RKO (cell line): ENCODE data around the gene SLC25A5.
"Not testable (repeated sequence)": the region's sequence is repeated elsewhere in the genome, so short reads cannot be mapped to it uniquely, and the experiment has no call there.

Experiments
- DNase-seq: peaks from one replicate; pipeline ENCODE4 v3.0.0-alpha.2; 2016; ENCODE audit warnings: low spot score

The SLC25A5 gene

GRCh38 chrX:119467842-119468550 is at the start of gene SLC25A5:
Gene SLC25A5 (plus strand): TSS chrX:119468444. CDS start chrX:119468516, 72 bp downstream.
- DNase-seq = peak; percentile 87

DNA sequence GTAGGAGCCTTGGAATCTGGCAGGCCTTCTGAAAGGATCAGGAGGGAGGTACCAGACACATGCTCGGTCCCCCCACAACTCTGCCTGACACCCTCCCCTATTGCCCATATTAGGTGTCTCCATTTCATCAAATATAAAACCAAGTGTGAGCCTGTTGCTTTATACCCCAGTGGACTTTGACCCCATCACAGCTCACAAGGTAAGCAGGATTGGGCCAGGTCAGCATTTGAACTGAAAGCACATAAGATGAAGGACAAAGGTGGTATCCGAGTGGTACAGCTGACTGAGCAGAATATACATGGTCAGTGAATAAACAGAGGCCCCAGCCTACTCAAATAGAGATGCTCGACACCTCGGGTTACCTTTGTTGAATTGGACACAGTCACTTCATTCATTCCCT is 49.1 kb upstream of the SLC25A5 start:
- no peak for DNase-seq

GRCh38 chrX:119419898-119420297 is 48.3 kb upstream of the SLC25A5 start:
- no peak for DNase-seq

- DNase-seq = no peak
These were observed 47.1 kb upstream of the SLC25A5 start for GRCh38 chrX:119421016-119421705.

DNA sequence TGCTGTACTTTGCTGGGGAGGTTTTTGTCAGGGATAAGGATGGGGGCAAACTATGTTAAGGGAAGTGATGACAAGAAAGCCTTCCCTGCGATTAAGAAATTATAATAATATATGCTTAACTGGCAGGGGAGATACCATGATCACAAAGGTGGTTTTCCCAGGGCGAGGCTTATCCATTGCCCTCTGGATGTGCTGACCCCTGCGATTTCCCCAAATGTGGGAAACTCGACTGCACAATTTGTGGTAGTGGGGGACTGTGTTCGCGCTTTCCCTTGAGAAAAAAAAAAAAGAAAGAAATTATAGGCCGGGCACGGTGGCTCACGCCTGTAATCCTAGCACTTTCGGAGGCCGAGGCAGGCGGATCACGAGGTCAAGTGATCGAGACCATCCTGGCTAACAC is 44.6 kb upstream of the SLC25A5 start:
- DNase-seq = no peak

- DNase-seq = no peak
These were observed 43.2 kb upstream of the SLC25A5 start for GRCh38 chrX:119424999-119425398.

GRCh38 chrX:119427024-119427794 is 41.0 kb upstream of the SLC25A5 start:
- no peak for DNase-seq

- DNase-seq = no peak
These were observed 40.5 kb upstream of the SLC25A5 start for GRCh38 chrX:119427795-119428185.

DNA sequence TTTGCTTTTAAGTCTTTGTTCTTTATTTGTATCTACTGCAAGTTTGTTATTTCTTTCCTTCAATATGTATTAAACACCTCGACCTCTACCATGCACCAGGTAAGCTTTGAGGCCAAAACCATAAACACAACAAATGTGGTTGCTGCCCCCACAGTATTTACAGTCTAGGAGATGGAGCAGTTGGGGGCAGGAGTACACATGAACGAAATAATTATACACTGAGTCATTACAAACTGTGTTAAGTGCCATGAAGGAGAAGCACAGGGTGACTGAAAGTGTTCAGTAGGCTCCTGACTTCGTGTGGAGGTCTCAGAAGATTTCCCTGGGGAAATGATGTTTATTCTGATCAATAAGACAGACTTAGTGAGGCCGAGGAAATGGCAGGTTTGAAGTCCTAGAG is 38.8 kb upstream of the SLC25A5 start:
- DNase-seq = no peak

GRCh38 chrX:119441295-119441694 is 26.9 kb upstream of the SLC25A5 start:
- not testable (repeated sequence) for DNase-seq

- DNase-seq = no peak
These were observed 26.0 kb upstream of the SLC25A5 start for GRCh38 chrX:119442286-119442685.

DNA sequence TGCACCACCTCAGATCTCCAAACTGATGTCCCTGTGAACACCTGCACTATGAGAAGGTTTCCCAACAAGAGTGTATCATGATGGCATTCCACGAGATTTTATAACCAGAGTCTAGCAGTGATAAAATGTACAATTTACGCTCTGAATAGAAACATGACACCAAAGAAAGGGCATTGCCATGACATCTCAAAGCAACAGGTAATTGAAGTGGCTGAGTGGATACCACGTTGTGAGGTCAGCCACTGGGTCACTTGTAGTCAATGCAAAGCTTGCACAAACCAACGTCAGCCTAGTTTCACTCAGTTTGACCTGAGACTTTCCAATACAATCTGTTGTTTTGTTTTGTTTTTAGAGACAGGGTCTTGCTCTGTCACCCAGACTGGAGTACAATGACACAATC is 15.0 kb upstream of the SLC25A5 start:
- no peak for DNase-seq

- peak; percentile 76 for DNase-seq
These were observed 13.0 kb upstream of the SLC25A5 start for GRCh38 chrX:119455264-119455663.

GRCh38 chrX:119459181-119459580 is 9.1 kb upstream of the SLC25A5 start:
- no peak for DNase-seq

DNA sequence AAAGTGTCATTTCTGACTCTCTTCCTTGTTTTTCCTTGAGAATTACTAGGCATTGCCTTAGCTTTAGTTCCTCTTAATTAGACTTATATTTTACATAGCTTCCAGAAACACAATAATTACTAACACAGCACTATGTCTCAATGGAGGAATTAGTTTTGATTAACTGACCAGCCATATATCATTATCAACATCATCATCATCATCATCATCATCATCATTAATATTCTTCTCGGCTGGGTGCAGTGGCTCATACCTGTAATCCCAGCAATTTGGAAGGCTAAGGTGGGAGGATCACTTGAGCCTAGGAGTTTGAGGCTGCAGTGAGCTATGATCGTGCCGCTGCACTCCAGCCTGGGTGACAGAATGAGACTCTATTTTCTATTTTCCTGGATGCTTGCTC is 2.7 kb upstream of the SLC25A5 start:
- DNase-seq = no peak

- DNase-seq = no peak
These were observed 1.3 kb upstream of the SLC25A5 start for GRCh38 chrX:119466970-119467369.

DNA sequence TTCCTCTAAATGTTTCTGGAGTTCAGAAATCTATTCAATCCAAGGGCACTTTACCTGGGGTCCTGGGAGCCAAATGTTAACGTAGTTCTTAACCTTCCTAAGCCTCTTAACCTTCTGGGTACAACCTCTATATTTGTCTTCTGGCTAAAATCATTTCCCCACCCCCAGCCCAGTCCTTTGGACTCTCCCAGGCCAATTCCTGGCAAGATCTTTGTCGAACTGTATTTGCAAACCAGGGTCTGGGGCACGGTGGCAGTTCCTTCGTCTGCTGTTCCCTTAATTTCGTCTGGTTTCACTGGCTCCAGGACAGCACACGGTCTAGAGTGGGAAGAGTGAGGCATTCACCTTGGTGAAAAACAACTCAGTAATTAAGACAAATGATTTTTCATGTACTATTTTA is 811 bp upstream of the SLC25A5 start:
- DNase-seq = no peak

- DNase-seq = peak; percentile 84
These were observed 488 bp downstream of the SLC25A5 start for GRCh38 chrX:119468551-119469312.

- no peak for DNase-seq
These were observed 1.0 kb downstream of the SLC25A5 start for GRCh38 chrX:119469313-119469635.

DNA sequence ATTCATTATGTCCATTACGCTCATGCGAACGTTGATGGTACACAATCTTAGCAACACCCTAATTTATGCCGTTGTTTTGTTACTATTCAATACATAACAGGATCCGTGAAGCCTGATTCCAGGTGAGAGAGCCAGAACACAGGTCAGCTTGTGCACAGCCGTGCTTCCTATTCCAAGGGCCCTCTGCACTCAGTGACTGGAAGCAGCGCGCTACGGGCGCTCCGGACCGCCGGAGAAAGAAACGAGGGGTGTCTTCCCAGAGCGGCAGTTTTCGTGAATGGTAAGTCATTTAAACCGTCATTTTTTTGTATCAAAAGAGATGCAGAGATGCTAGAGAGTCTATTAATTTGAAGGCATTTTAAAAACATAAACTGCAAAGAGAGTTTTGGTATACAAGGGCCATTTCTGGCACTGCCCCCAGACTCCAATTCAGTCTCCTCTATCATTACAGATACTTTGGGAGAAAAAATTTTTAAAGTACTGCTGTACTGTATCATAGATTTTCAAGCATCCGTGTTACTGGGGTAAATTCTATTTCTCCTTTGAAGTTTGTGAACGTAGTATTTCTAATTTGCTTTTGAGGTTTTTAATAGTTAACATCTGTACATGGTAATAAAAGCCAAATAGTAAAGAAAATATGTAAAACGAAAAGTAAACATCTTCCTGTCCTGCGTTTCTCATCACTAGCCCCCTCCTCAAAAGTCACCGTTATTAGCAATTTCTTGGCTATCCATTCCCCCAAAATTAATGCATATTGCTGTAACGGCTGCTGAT is 6.6 kb downstream of the SLC25A5 start:
- no peak for DNase-seq

DNA sequence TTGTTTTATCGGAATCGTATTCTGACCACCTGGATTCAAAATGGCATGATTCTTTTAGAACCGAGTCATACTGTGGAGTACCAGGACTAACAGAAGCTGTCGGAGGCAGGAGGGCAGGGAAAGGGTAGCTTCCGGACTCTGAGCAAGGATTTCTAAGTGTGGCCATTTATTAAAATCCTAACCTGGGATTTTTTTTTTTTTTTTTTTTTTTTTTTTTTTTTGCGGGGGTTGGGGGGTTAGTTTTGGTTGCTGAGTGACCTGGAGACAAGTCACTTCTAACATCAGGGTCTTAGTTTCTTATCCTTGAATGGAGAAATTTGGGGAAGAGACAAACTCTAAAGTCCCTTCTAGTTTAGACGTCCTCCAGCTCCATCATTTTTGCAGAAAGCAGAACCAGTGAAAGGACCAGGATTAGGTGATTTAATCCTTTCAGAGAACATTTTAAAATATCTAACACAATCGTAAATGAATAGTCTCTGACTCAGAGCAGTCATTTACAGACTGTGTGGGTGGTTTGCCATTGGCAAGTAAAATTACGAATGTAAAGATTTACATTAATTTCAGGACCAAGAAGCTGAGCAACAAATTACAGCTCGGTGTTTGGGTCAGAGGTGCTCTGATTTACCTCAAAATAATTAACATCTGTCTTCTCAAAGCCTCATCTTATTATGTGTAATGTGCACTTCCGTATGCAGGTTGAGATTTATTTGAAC is 7.3 kb downstream of the SLC25A5 start:
- DNase-seq = no peak
